Liver (tissue), 9 donors: ENCODE measurements around the gene MN1. TPM values are rescaled to one million over a fixed set of nuclear protein-coding genes. Genes with fewer than 3 reads are reported as not detected.

Source experiments
- DNase-seq: peaks from one replicate; pipeline ENCODE4 v3.0.0-alpha.2; 2017; ENCODE audit warnings: low spot score
- H3K27ac ChIP-seq, 2 donors: one replicate each; pipeline ENCODE4 v1.7.0; 2013; ENCODE audit warnings: inconsistent platforms in 2 of 2, low read length in 2 of 2, control low read depth in 1 of 2, low read depth in 1 of 2, mild to moderate bottlenecking in 1 of 2
- H3K27me3 ChIP-seq, 4 donors: one replicate each; pipeline versions ENCODE4 v1.6.1 to v1.7.0; 2013; ENCODE audit warnings: low read length in 3 of 4, inconsistent platforms in 1 of 4, mild to moderate bottlenecking in 1 of 4, moderate library complexity in 1 of 4; ENCODE audit not compliant: control insufficient read depth in 4 of 4, insufficient read depth in 4 of 4
- H3K36me3 ChIP-seq, 4 donors: one replicate each; pipeline versions ENCODE4 v1.6.1 to v1.7.0; 2013; ENCODE audit warnings: low read length in 3 of 4, mild to moderate bottlenecking in 3 of 4, low read depth in 1 of 4, moderate library complexity in 1 of 4; ENCODE audit not compliant: control insufficient read depth in 4 of 4, insufficient read depth in 3 of 4
- H3K4me1 ChIP-seq, 4 donors: one replicate each; pipeline versions ENCODE4 v1.6.1 to v1.7.0; 2013; ENCODE audit warnings: low read length in 3 of 4, mild to moderate bottlenecking in 3 of 4, moderate library complexity in 1 of 4; ENCODE audit not compliant: control insufficient read depth in 4 of 4, insufficient read depth in 4 of 4
- H3K4me3 ChIP-seq, 3 donors: one replicate each; pipeline versions ENCODE4 v1.6.1 to v1.7.0; 2013; ENCODE audit warnings: low read length in 3 of 3, control low read depth in 1 of 3, low read depth in 1 of 3, mild to moderate bottlenecking in 1 of 3
- H3K9ac ChIP-seq, 2 donors: one replicate each; pipeline ENCODE4 v1.7.0; 2013; ENCODE audit warnings: low read length in 2 of 2, mild to moderate bottlenecking in 2 of 2, moderate library complexity in 2 of 2, control low read depth in 1 of 2, low read depth in 1 of 2
- H3K9me3 ChIP-seq, 4 donors: one replicate each; pipeline versions ENCODE4 v1.6.1 to v1.7.0; 2013; ENCODE audit warnings: low read length in 3 of 4; ENCODE audit not compliant: control insufficient read depth in 4 of 4
- ATF3 ChIP-seq: IDR thresholded peaks from 2 replicates; pipeline ENCODE4 v1.6.1; 2016; ENCODE audit warnings: antibody characterized with exemption
- CTCF ChIP-seq: fragments of 150-350 bp; IDR thresholded peaks from 2 replicates; pipeline ENCODE4 v1.5.1; 2017; ENCODE audit warnings: improper control_type of control experiment, low read depth, low read length; ENCODE audit not compliant: missing input control
- EGR1 ChIP-seq, 2 donors: IDR thresholded peaks; 2 replicates each; pipeline ENCODE4 v1.6.1; 2016 to 2018; ENCODE audit warnings: antibody characterized with exemption in 2 of 2, low read depth in 2 of 2
- FOXA1 ChIP-seq: IDR thresholded peaks from 2 replicates; pipeline ENCODE4 v1.6.1; 2016; ENCODE audit warnings: antibody characterized with exemption
- FOXA2 ChIP-seq: IDR thresholded peaks from 2 replicates; pipeline ENCODE4 v1.6.1; 2016; ENCODE audit warnings: antibody characterized with exemption
- GABPA ChIP-seq, 2 donors: IDR thresholded peaks in 1 of 2; conservative IDR thresholded peaks in 1 of 2; 2 replicates each; pipeline ENCODE4 v1.6.1; 2016; ENCODE audit warnings: antibody characterized with exemption in 2 of 2, mild to moderate bottlenecking in 1 of 2, moderate library complexity in 1 of 2
- HNF4A ChIP-seq, 2 donors: conservative IDR thresholded peaks; 2 replicates each; pipeline ENCODE4 v1.6.1; 2016; ENCODE audit warnings: antibody characterized with exemption in 2 of 2, mild to moderate bottlenecking in 2 of 2
- JUND ChIP-seq, 2 donors: IDR thresholded peaks; 2 replicates each; pipeline ENCODE4 v1.6.1; 2016; ENCODE audit warnings: antibody characterized with exemption in 2 of 2
- MAX ChIP-seq: IDR thresholded peaks from 2 replicates; pipeline ENCODE4 v1.6.1; 2016; ENCODE audit warnings: antibody characterized with exemption
- NR2F2 ChIP-seq: IDR thresholded peaks from 2 replicates; pipeline ENCODE4 v1.6.1; 2016; ENCODE audit warnings: antibody characterized with exemption
- RAD21 ChIP-seq, 2 donors: IDR thresholded peaks; 2 replicates each; pipeline ENCODE4 v1.6.1; 2016; ENCODE audit warnings: antibody characterized with exemption in 2 of 2, mild to moderate bottlenecking in 2 of 2
- REST ChIP-seq: IDR thresholded peaks from 2 replicates; pipeline ENCODE4 v1.6.1; 2016; ENCODE audit warnings: antibody characterized with exemption, mild to moderate bottlenecking
- RXRA ChIP-seq, 2 donors: IDR thresholded peaks; 2 replicates each; pipeline ENCODE4 v1.6.1; 2017 to 2018; ENCODE audit warnings: antibody characterized with exemption in 2 of 2, mild to moderate bottlenecking in 1 of 2
- SP1 ChIP-seq: IDR thresholded peaks from 2 replicates; pipeline ENCODE4 v1.6.1; 2018; ENCODE audit warnings: antibody characterized with exemption, mild to moderate bottlenecking
- TAF1 ChIP-seq: conservative IDR thresholded peaks from 2 replicates; pipeline ENCODE4 v1.6.1; 2016; ENCODE audit warnings: antibody characterized with exemption, mild to moderate bottlenecking
- YY1 ChIP-seq: IDR thresholded peaks from 2 replicates; pipeline ENCODE4 v1.6.1; 2016; ENCODE audit warnings: antibody characterized with exemption, mild to moderate bottlenecking
- ZBTB33 ChIP-seq: IDR thresholded peaks from 2 replicates; pipeline ENCODE4 v1.6.1; 2016; ENCODE audit warnings: antibody characterized with exemption
- WGBS: extraction: QIAGEN DNeasy Blood & Tissue Kit; methylation state at CpG from one replicate; pipeline ENCODE4 v1.1.7; 2013; 5-methylcytosine and 5-hydroxymethylcytosine counted together
- polyA plus RNA-seq, 2 donors: library from polyadenylated mRNA; stranded (reverse) in 1 of 2; unstranded in 1 of 2; fragments of 200-250 nt in 1 of 2; fragments of >200 nt in 1 of 2; fragmentation: Nextera tagmentation in 1 of 2; extraction: Ambion mirVana in 1 of 2; gene quantifications; one replicate each; pipeline versions ENCODE4 v1.2.1 to v1.2.3, GENCODE V29; 2013 to 2015
- total RNA-seq, 2 donors: library from RNA; depleted of rRNA; stranded (reverse); fragments of >200 nt; gene quantifications; one replicate each; pipeline ENCODE4 v1.2.3, GENCODE V29; 2014
- donor health status: healthy.
- donor health status: healthy.
- donor health status: healthy.
- donor health status: healthy.
- donor health status: healthy.

Gene MN1
- total and polyA plus RNA-seq, 4 donors, result 0.10 to 0.33 (median 0.21) TPM

GRCh38 chr22:27835446-27835845 lies 33.9 kb upstream of the MN1 start:
- H3K9ac ChIP-seq, result no peak overlapping the region
- no peak for DNase-seq
- 93% methylated on average over 6 of the region's 6 CpGs for WGBS
- H3K36me3 ChIP-seq, result no peaks in the 10 kb centered on the region
- H3K4me3 ChIP-seq, result no peak overlapping the region
- H3K27ac ChIP-seq, result no peak overlapping the region
- H3K4me1 ChIP-seq, result no peaks in the 10 kb centered on the region
- no peaks in the 10 kb centered on the region for H3K9me3 ChIP-seq
- no peak for TF ChIP-seq HNF4A (conservative IDR thresholded peaks at IDR 0.05)
- no peak for TF ChIP-seq ATF3
- no peak for TF ChIP-seq ZBTB33
- TF ChIP-seq SP1, result no peak
- no peak for TF ChIP-seq RXRA (IDR thresholded peaks at IDR 0.05)
- no peak for TF ChIP-seq YY1
- TF ChIP-seq MAX, result no peak
- TF ChIP-seq RAD21 (IDR thresholded peaks at IDR 0.05), result no peak
- TF ChIP-seq CTCF, result no peak
- no peak for TF ChIP-seq FOXA1
- H3K27me3 ChIP-seq, result no peaks in the 10 kb centered on the region

GRCh38 chr22:27834364-27835185 lies 33.0 kb upstream of the MN1 start:
- TF ChIP-seq SP1 (no peak), ATF3 (no peak), TAF1 (no peak), NR2F2 (no peak), RXRA (IDR thresholded peaks at IDR 0.05) (no peak), REST (no peak), JUND (IDR thresholded peaks at IDR 0.05) (no peak), EGR1 (IDR thresholded peaks at IDR 0.05; ENCODE audit: low read depth in 2 of 2) (no peak), HNF4A (conservative IDR thresholded peaks at IDR 0.05) (no peak), GABPA (IDR thresholded peaks at IDR 0.05 in 1 of 2, conservative IDR thresholded peaks at IDR 0.05 in 1 of 2) (no peak), YY1 (no peak), ZBTB33 (no peak), FOXA1 (no peak), FOXA2 (no peak), CTCF (no peak), RAD21 (IDR thresholded peaks at IDR 0.05) (no peak)
- DNase-seq, result no peak
- Histone ChIP-seq H3K27me3 (no peaks in the 10 kb centered on the region), H3K27ac (no peak overlapping the region), H3K9me3 (no peaks in the 10 kb centered on the region), H3K4me1 (no peaks in the 10 kb centered on the region), H3K36me3 (no peaks in the 10 kb centered on the region), H3K9ac (no peak overlapping the region), H3K4me3 (no peak overlapping the region)
- WGBS, result 94% methylated on average over 20 of the region's 20 CpGs
